ENCODE data around the gene MYOF.
"Not testable (repeated sequence)": the region's sequence is repeated elsewhere in the genome, so short reads cannot be mapped to it uniquely, and the experiment has no call there.

MYOF gene

GRCh38 chr10:93437946-93438612, 44.1 kb downstream of the MYOF start:
- Histone ChIP-seq H3K36me3 (ENCODE audit: insufficient read depth, low read length) (no peaks in the 10 kb centered on the region), H3K4me1 (ENCODE audit: insufficient read depth, low read length) (peaks cover 36% of the 10 kb centered on the region), H3K9ac (ENCODE audit: low read depth, low read length) (peak overlapping the region; percentile 61), H3K9me3 (ENCODE audit: control insufficient read depth, insufficient read depth, low read length) (no peaks in the 10 kb centered on the region)

- Histone ChIP-seq H3K36me3 (ENCODE audit: insufficient read depth, low read length) (no peaks in the 10 kb centered on the region), H3K4me1 (ENCODE audit: insufficient read depth, low read length) (peaks cover 36% of the 10 kb centered on the region), H3K9me3 (ENCODE audit: control insufficient read depth, insufficient read depth, low read length) (no peaks in the 10 kb centered on the region), H3K9ac (ENCODE audit: low read depth, low read length) (peak overlapping the region; percentile 61)
Measured at GRCh38 chr10:93437086-93437945, 44.8 kb downstream of the MYOF start.

- peaks cover 36% of the 10 kb centered on the region for H3K4me1 ChIP-seq (ENCODE audit: insufficient read depth, low read length)
- peak overlapping the region; percentile 24 for H3K9ac ChIP-seq (ENCODE audit: low read depth, low read length)
- H3K36me3 ChIP-seq (ENCODE audit: insufficient read depth, low read length), result no peaks in the 10 kb centered on the region
- H3K9me3 ChIP-seq (ENCODE audit: control insufficient read depth, insufficient read depth, low read length), result no peaks in the 10 kb centered on the region
Measured at GRCh38 chr10:93436591-93437085, 45.5 kb downstream of the MYOF start.

- Histone ChIP-seq H3K36me3 (ENCODE audit: insufficient read depth, low read length) (no peaks in the 10 kb centered on the region), H3K9ac (ENCODE audit: low read depth, low read length) (no peak overlapping the region), H3K9me3 (ENCODE audit: control insufficient read depth, insufficient read depth, low read length) (no peaks in the 10 kb centered on the region), H3K4me1 (ENCODE audit: insufficient read depth, low read length) (peaks cover 36% of the 10 kb centered on the region)
Measured at GRCh38 chr10:93435621-93436397, 46.3 kb downstream of the MYOF start.

- Histone ChIP-seq H3K36me3 (ENCODE audit: insufficient read depth, low read length) (no peaks in the 10 kb centered on the region), H3K4me1 (ENCODE audit: insufficient read depth, low read length) (peaks cover 36% of the 10 kb centered on the region), H3K9ac (ENCODE audit: low read depth, low read length) (no peak overlapping the region), H3K9me3 (ENCODE audit: control insufficient read depth, insufficient read depth, low read length) (no peaks in the 10 kb centered on the region)
Measured at GRCh38 chr10:93434991-93435491, 47.1 kb downstream of the MYOF start.

- H3K9me3 ChIP-seq (ENCODE audit: control insufficient read depth, insufficient read depth, low read length), result peaks cover 6% of the 10 kb centered on the region; the same call in 1 of the 2 replicates
- H3K36me3 ChIP-seq (ENCODE audit: insufficient read depth, low read length), result no peaks in the 10 kb centered on the region
- peaks cover 15% of the 10 kb centered on the region for H3K4me1 ChIP-seq (ENCODE audit: insufficient read depth, low read length)
- no peak overlapping the region for H3K9ac ChIP-seq (ENCODE audit: low read depth, low read length)
Measured at GRCh38 chr10:93431361-93431760, 50.8 kb downstream of the MYOF start.

GRCh38 chr10:93425861-93426260, 56.3 kb downstream of the MYOF start:
- H3K36me3 ChIP-seq (ENCODE audit: insufficient read depth, low read length), result no peaks in the 10 kb centered on the region
- peaks cover 15% of the 10 kb centered on the region for H3K4me1 ChIP-seq (ENCODE audit: insufficient read depth, low read length)
- H3K9ac ChIP-seq (ENCODE audit: low read depth, low read length), result no peak overlapping the region
- H3K9me3 ChIP-seq (ENCODE audit: control insufficient read depth, insufficient read depth, low read length), result peaks cover 6% of the 10 kb centered on the region; the same call in 1 of the 2 replicates

GRCh38 chr10:93422118-93422517, 60.0 kb downstream of the MYOF start:
- H3K4me1 ChIP-seq (ENCODE audit: insufficient read depth, low read length), result peaks cover 20% of the 10 kb centered on the region
- no peaks in the 10 kb centered on the region for H3K9me3 ChIP-seq (ENCODE audit: control insufficient read depth, insufficient read depth, low read length)
- no peaks in the 10 kb centered on the region for H3K36me3 ChIP-seq (ENCODE audit: insufficient read depth, low read length)
- no peak overlapping the region for H3K9ac ChIP-seq (ENCODE audit: low read depth, low read length)

GRCh38 chr10:93420944-93421825, 60.9 kb downstream of the MYOF start:
- Histone ChIP-seq H3K9ac (ENCODE audit: low read depth, low read length) (no peak overlapping the region), H3K36me3 (ENCODE audit: insufficient read depth, low read length) (no peaks in the 10 kb centered on the region), H3K4me1 (ENCODE audit: insufficient read depth, low read length) (peaks cover 20% of the 10 kb centered on the region)

GRCh38 chr10:93420091-93420490, 62.0 kb downstream of the MYOF start:
- no peaks in the 10 kb centered on the region for H3K9me3 ChIP-seq (ENCODE audit: control insufficient read depth, insufficient read depth, low read length)
- H3K36me3 ChIP-seq (ENCODE audit: insufficient read depth, low read length), result no peaks in the 10 kb centered on the region
- H3K9ac ChIP-seq (ENCODE audit: low read depth, low read length), result no peak overlapping the region
- peaks cover 20% of the 10 kb centered on the region for H3K4me1 ChIP-seq (ENCODE audit: insufficient read depth, low read length)

More at GRCh38 chr10:93420944-93421825, 60.9 kb downstream of the MYOF start:
- no peaks in the 10 kb centered on the region for H3K9me3 ChIP-seq (ENCODE audit: control insufficient read depth, insufficient read depth, low read length)

GRCh38 chr10:93419016-93419415, 63.1 kb downstream of the MYOF start:
- H3K4me1 ChIP-seq (ENCODE audit: insufficient read depth, low read length), result peaks cover 20% of the 10 kb centered on the region
- not testable (repeated sequence) for H3K36me3 ChIP-seq (ENCODE audit: insufficient read depth, low read length); H3K9ac ChIP-seq (ENCODE audit: low read depth, low read length)

GRCh38 chr10:93417921-93418320, 64.2 kb downstream of the MYOF start:
- Histone ChIP-seq H3K4me1 (ENCODE audit: insufficient read depth, low read length) (peaks cover 20% of the 10 kb centered on the region), H3K9ac (ENCODE audit: low read depth, low read length) (no peak overlapping the region), H3K9me3 (ENCODE audit: control insufficient read depth, insufficient read depth, low read length) (no peaks in the 10 kb centered on the region), H3K36me3 (ENCODE audit: insufficient read depth, low read length) (no peaks in the 10 kb centered on the region)

More at GRCh38 chr10:93419016-93419415, 63.1 kb downstream of the MYOF start:
- H3K9me3 ChIP-seq (ENCODE audit: control insufficient read depth, insufficient read depth, low read length), result not testable (repeated sequence)

GRCh38 chr10:93417266-93417665, 64.9 kb downstream of the MYOF start:
- Histone ChIP-seq H3K9me3 (ENCODE audit: control insufficient read depth, insufficient read depth, low read length) (no peaks in the 10 kb centered on the region), H3K4me1 (ENCODE audit: insufficient read depth, low read length) (peaks cover 19% of the 10 kb centered on the region), H3K9ac (ENCODE audit: low read depth, low read length) (no peak overlapping the region), H3K36me3 (ENCODE audit: insufficient read depth, low read length) (no peaks in the 10 kb centered on the region)
